DMS153 treated with DMSO at 0.1 percent for 48 hours (cell line): Measurements from ENCODE around the gene CIZ1.
"Not testable (repeated sequence)": the region's sequence is repeated elsewhere in the genome, so short reads cannot be mapped to it uniquely, and the experiment has no call there.

Source experiments
- DNase-seq: peaks from one replicate; lab custom pipeline; 2025; ENCODE audit not compliant: unreplicated experiment; lab: John Stamatoyannopoulos, UW

The CIZ1 gene, protein sequence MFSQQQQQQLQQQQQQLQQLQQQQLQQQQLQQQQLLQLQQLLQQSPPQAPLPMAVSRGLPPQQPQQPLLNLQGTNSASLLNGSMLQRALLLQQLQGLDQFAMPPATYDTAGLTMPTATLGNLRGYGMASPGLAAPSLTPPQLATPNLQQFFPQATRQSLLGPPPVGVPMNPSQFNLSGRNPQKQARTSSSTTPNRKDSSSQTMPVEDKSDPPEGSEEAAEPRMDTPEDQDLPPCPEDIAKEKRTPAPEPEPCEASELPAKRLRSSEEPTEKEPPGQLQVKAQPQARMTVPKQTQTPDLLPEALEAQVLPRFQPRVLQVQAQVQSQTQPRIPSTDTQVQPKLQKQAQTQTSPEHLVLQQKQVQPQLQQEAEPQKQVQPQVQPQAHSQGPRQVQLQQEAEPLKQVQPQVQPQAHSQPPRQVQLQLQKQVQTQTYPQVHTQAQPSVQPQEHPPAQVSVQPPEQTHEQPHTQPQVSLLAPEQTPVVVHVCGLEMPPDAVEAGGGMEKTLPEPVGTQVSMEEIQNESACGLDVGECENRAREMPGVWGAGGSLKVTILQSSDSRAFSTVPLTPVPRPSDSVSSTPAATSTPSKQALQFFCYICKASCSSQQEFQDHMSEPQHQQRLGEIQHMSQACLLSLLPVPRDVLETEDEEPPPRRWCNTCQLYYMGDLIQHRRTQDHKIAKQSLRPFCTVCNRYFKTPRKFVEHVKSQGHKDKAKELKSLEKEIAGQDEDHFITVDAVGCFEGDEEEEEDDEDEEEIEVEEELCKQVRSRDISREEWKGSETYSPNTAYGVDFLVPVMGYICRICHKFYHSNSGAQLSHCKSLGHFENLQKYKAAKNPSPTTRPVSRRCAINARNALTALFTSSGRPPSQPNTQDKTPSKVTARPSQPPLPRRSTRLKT

DNA sequence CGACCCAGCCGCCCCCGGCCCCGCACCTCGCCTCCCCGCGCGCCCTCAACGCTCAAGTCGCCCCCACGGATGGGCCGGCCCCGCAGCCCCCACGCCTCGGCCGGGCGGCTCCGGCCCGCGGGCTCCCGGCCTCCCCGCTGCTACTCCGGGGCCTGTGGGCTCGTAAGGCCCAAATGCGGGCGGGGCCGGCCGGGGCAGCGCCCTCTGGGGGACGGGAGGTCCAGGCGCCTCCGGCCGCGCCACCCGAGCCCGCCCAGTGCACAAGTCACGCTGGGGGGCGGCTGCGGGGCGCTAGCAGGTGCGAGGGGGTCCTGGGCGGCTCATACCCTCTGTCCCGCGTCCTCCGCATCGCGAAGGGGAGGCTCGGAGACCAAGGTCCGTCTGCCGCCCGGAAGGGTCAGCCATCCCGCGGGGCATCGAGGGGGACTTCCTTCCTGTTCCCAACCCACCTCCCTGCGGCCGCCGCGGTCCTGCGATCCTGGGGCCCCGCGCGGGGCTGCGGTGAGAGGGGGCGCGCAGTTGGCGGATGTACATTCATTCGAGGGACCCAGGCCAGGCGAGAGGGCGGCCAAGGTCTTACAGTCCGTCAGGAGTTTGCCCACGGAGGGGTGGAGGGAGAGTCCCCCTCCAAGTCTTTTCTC, at the start of gene CIZ1:
TSS of gene CIZ1 (minus strand) at position 167 of the 641 bp plus-strand sequence. CDS start 715 bp downstream, outside the sequence.
- DNase-seq = peak; percentile 36

DNA sequence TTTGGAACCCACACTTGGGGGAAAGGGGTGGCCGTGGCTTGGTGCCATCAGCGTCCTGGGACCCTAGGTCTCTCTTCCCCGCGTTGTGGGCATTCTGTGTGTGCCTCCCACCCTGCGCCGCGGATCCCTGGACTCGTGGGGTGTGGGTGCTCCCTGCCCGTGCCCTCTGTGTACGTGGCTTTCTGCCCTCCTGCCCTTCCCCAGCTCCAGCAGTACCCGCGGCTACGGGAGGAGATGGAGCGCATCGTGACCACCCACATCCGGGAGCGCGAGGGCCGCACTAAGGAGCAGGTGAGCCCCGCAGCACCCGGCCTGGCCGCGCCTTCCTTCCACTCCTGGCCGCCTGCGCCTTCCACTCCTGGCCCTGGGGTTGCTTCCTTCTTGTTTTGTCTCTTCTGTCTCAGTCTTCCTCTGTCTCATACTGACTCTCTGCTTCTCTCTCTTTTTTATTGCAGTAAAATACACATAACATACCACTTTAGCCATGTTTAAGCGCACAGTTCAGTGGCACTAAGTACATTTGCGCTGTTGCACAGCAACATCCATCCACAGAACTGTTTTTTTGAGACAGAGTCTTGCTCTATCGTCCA, 42.5 kb upstream of the CIZ1 start:
- DNase-seq = no peak

DNA sequence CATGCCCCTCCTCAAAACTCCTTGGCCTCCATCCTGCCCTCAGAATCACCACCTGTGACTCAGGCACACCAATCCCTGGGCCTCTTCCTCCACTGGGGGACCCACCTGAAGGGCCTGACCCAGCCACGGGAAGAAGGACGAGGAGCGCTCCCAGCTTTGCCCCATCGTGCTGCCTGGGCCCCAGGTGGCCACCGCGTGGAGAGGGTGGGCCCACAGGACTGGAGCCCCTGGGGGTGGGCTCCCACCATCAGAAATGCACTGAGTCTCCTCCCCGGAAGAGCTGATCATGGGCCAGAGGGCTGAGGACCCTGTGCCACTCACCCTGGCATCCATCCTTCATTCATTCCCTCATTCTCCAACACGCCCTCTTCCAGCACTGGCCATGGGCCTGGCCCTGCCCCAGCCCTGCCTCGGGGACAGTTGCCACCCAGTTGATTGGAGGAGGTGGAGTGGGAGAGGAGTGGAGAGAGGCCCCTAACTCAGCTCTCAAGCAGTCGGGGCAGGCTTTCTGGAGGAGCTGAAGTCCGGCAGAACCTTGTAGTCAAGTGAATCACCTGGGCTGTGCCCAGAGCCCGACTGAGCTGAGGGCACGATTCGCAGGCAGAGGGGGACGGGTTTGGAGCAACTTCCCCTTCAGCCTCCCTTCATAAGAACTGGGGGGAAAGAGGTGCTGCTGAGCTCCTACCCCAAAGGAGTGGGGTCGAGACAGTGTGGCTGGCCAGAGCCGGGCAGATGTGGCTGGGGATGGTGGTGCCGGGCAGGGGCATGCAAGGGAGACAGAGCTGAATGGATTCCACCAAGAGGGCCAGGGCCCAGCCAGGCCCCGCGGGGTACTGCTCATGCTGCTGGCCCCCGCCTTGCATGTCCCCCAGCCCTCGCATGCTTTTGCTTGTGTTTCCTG, 41.4 kb upstream of the CIZ1 start:
- DNase-seq = no peak

DNA sequence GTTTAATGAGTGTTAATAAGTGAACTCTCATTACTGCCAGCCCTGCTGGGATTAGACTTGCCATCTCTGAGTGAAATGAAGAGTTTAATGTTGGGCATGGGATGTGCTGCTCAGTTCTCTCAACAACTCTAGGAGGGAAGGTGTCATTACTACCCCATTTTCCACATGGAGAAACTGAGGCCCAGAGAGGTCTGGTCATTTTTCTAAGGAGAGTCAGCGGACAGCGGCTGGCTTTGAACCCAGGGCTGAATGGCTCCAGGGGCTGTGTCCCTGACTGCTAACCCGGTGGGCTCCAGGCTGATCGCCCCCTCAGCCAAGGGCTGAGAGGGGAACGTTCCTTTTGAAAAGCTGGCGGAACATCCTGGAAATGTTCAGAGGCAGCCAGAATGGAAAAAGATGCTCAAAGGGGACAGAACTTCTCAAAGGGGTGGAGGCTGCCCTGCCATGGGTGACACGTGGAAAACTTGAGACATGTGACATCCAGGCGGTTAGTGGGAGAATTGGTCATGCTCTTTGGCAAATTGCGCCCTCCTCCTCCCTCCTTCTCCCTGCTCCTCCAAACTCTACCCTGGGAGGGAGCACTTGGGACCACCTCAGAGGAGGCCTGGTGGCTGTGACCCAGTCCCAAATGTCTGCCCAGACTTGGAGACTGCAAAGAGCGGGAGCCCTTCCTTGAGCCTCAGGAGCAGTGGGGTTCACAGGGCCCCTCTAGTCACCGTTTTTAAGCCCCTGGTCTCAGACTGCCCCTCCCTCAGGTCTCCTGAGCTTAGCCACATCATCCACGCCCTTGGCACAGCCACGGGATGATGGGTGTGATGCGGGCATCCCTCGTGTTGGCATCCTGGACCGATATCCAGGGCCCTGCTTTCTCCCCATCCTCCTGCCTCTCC, 40.5 kb upstream of the CIZ1 start:
- DNase-seq = no peak

DNA sequence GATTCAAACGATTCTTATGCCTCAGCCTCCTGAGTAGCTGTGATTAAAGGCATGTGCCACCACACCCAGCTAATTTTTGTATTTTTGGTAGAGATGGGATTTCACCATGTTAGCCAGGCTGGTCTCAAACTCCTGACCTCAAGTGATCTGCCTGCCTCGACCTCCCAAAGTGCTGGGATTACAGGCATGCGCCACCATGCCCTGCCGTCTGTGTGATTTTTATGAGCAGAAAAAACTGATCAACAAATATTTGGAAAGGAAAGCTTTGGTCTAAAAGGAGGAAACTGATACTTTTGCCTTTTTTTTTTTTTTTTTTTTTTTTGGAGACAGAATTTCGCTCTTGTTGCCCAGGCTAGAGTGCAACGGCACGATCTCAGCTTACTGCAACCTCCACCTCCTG, 39.5 kb upstream of the CIZ1 start:
- DNase-seq = not testable (repeated sequence)

DNA sequence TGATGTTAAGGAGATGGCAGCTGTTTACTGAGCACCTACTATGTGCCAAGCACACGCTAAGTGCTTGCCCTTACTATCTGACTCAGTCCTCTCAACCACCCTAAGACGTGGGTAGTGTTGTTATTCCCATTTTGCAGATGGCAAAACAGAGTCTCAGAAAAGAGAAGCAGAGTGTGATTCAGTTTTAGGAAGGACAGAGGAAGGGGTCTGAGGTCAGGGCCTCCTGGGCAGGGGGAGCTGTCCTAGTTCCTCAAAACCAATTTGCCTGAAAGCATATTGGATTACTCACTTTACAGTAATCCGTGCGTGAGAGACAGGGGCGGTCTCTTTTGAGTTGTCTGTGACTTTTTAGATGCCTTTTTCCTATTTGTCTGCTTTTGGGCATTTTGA, 35.0 kb upstream of the CIZ1 start:
- DNase-seq = no peak

DNA sequence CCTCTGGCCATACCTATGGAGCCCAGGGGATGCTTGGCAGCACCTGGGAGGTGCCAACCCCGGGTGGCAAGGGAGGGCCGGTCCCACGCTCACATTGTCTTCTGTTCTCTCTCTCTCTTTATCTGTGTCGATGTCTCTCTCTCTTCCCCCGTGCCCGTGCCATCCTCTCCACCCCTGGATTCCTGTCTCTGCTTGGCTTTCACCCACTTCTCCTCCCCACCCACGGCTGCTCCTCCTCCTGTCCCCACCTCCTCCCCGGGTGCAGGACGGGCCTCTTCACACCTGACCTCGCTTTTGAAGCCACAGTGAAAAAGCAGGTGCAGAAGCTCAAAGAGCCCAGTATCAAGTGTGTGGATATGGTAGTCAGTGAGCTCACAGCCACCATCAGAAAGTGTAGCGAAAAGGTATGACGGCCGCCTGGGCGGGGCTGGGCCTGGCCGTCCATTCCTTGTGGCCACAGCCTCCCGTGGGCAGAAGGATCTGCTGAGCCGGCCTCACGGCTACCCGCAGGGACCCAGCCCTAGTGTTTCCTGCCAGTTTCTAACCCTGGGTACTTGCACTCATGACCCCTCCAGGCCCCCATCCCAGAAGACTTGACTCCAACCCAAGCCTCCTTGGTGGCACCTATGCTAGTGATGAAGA, 34.5 kb upstream of the CIZ1 start:
- no peak for DNase-seq

DNA sequence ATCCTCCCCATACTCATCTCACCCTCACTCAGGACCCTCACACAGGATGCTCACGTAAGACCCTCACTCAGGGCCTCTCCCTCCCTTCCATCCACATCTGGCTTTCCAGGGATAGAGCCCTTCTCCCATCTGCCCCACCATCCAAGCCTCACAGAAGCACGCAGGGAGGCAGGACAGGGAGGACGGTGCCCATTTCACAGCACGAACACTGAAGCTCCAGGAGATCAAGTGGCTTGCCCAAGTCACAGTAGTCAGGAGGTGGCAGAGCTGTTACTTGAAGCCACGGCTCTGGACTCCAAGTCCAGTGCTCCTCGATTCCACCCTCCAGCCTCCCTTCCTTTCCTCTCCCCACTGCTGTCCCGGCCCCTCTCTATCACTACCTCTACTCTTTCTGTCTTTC, 33.5 kb upstream of the CIZ1 start:
- DNase-seq = no peak

DNA sequence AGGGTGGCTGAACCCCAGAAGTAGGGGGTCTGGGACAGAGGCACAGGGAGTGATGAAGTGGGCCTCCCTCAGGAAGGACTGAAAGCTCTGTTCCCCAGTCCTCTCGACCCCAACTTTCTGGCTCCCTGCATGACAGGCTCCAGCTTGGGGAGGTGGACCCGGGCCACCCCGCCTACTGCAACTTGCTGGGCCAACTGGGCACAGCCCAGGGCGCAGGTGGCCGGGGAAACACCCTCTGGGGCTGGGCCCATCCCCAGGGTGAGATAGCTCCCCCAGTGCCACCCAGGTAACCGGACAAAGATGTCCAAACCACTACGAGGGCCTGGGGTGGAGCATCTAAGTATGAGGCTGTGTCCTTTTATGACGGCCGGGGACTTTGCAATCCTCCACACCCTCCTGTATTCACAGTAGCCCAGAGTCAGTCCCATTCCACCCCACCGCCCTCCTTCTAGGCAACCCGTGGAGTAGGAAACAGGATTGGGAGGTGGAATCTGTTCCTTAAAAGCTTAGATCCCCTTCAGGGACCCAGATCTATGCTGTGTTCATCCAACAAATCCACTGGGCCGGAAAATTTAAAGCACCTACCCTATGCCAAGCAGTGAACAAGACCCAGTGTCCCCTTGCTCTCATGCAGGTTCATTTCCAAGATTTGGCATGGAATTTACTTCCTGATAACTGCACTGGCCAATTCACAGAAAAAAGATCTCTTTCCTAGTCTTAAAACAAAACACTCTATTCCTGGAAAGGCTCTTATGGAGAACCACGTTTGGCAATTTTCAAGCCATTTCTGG, 31.7 kb upstream of the CIZ1 start:
- DNase-seq = no peak

DNA sequence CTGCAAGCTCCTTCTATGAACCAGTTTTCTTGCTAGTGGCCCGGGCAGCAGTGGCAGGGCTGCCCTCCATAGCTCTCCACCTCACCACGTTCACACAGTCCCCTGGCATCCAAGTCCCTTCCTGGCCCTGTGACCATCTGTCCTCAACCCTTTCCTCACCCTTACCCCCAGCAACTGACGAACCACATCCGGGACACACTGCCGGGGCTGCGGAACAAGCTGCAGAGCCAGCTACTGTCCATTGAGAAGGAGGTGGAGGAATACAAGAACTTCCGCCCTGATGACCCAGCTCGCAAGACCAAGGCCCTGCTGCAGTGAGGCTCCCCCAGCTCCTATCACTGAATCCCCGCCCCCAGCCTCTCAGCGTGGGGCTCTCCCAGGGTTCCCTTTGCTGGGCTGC, 30.7 kb upstream of the CIZ1 start:
- no peak for DNase-seq

DNA sequence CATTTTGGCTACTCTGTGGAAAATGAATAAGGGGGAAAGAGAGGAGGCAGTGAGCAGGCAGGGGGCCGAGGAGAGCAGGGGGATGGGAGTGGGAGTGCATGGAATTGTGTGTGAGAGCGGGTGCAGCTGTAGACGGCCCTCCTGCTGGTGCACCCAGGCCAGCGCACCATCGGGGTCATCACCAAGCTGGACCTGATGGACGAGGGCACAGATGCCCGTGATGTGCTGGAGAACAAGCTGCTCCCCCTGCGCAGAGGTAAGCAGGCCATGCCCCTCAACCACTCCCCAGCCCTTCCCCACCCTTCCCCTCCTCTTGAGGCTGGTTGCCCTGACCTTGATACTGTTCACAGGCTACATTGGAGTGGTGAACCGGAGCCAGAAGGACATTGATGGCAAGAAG, 28.5 kb upstream of the CIZ1 start:
- DNase-seq = no peak

DNA sequence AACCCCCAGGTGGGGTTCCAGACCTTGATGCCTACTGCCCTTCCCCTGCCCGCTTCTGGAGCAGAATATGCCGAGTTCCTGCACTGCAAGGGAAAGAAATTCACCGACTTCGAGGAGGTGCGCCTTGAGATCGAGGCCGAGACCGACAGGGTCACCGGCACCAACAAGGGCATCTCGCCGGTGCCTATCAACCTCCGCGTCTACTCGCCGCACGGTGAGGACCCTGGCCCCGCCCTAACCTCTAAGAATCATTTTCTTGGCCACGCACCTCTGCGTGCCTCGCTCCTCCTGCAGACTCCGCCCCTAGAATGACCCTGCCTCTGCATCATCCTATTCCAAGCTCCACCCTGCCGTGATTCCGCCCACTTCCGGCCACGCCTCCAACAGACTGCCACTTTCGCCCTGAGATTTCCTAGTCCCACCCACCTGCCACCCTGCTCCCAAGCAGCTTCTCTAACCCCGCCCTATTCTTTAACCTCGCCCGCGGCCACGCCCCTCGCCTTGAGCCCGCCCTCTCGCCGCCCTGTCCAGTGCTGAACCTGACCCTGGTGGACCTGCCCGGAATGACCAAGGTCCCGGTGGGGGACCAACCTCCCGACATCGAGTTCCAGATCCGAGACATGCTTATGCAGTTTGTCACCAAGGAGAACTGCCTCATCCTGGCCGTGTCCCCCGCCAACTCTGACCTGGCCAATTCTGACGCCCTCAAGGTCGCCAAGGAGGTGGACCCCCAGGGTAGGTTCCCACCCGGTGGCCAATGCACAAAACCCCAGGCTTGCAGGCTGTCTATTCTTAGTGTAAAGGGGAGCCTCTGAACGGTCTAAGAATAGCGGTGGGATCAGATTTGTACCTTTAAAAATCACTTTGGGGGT, 27.4 kb upstream of the CIZ1 start:
- peak; percentile 95 for DNase-seq

DNA sequence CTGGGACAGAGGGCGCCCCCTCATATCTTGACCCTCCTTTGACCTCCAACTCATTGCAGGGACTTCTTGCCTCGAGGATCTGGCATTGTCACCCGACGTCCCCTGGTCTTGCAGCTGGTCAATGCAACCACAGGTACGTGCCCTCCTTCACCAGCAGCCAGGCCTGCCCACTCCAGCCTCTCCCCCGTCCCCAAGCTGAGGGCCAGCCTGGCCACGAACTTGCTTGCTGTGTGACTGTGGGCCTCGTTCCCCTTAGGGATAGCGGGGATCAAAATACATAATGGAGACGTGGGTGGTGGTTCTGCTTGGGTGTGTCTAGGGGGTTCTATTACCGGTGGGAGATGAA, 26.8 kb upstream of the CIZ1 start:
- no peak for DNase-seq

DNA sequence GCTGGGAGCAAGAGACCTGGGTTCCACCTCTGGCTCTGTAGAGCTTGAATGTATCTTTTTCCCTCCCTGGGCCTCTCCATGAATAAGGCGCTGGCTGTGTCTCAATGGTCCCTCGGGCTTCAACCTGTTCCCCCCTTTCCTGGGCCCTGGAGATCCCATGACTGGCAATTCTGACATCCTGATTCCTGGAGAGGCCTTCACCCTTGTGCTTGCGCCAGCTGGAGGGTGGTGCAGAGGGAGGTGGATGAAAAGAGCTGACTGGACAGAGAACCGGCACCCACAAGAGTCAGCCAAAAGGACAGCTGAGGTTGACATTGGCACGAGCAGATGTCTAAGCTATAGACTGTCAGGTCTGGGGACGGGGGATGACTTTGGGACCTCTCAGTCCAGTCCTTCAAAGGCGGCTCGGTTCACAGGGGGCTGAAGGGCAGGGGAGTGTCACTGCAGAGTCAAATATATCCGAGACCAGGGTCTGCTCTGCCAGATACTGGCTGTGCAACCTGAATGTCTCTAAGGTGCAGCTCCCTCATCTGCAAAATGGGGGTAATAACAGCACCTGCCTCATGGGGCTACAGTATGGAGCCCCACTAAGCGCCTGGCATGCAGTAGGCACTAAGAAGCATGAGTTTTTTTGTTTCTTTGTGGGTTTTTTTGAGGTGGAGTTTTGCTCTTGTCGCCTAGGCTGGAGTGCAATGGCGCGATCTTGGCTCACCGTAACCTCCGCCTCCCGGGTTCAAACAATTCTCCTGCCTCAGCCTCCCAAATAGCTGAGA, 25.6 kb upstream of the CIZ1 start:
- no peak for DNase-seq

DNA sequence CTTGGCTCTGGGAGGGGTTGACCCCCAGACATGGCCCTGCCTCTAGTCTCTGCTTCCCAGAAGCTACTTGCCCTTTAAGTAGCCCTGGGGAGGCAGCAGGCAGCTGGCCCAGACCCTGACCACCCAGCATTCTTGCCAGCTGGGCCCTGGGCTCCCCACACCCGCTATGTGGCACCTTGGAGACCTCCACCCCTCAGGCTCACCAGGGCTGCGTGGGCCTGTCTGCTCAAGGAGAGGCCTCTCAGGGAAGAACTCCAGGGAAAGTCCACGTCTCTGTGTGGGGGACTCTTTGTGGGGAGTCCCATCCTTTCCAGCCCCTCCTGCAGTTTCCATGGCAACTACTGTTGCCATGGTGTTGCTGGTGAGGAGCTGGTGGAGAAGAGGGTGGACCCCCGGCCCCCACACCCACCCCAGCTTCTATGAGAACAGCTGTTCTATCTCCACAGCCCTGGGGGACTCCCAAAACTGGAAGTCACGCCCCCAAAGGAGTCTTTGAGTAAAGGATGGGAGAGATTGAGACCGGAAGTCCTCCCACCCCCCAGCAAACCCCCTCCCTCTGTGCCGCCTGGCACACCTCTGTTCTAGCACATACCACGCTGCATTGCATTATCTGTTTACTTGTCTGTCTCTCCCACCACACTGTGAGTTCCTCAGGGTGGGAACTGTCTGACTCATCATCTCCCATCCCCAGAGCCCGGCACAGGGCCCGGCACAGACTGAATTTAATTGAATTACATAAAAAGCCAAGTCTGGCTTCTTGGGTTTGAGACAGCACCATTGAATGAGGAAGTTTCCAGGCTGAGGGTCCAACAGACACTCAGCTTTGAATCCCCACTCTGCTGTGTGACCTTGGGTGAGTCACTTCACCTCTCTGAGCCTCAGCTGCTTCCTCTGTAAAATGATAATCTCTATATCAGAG, 24.4 kb upstream of the CIZ1 start:
- no peak for DNase-seq
